Activated CD4-positive, alpha-beta T cell treated with anti-CD3 and anti-CD28 coated beads for 36 hours (primary cell): ENCODE results near the gene MBOAT2. TPM values are rescaled to one million over a fixed set of nuclear protein-coding genes. Genes with fewer than 3 reads are reported as not detected.

Source experiments
- ATAC-seq: fragments of 200-7000 bp; cut with Tn5 transposase; one replicate; pipeline ENCODE4 v1.10.0; 2021; ENCODE audit warnings: mild to moderate bottlenecking, moderate library complexity
- CTCF ChIA-PET: fragments of 350-600 bp; sonication (Branson Sonifier 250); formaldehyde crosslinking; loops from one replicate; lab custom pipeline; 2021; ENCODE audit warnings: antibody characterized with exemption; lab: Charles Lee
- POLR2A ChIA-PET: fragments of 350-600 bp; sonication (Branson Sonifier 250); formaldehyde crosslinking; loops from one replicate; lab custom pipeline; 2021; ENCODE audit warnings: antibody characterized with exemption, inconsistent platforms; lab: Charles Lee
- DNase-seq: peaks from one replicate; pipeline ENCODE4 v3.0.0-alpha.2; 2020
- H3K27ac Mint-ChIP-seq: one replicate; pipeline ENCODE4 v1.8.0; 2021; ENCODE audit warnings: mixed read lengths
- H3K27me3 Mint-ChIP-seq: one replicate; pipeline ENCODE4 v1.8.0; 2021; ENCODE audit warnings: mixed read lengths
- H3K36me3 Mint-ChIP-seq: one replicate; pipeline ENCODE4 v1.8.0; 2021; ENCODE audit warnings: low read depth, mixed read lengths
- H3K4me1 Mint-ChIP-seq: one replicate; pipeline ENCODE4 v1.8.0; 2021; ENCODE audit warnings: mixed read lengths
- H3K4me3 Mint-ChIP-seq: one replicate; pipeline ENCODE4 v1.8.0; 2021; ENCODE audit warnings: mild to moderate bottlenecking, moderate library complexity, mixed read lengths
- H3K9me3 Mint-ChIP-seq: one replicate; pipeline ENCODE4 v1.8.0; 2021; ENCODE audit warnings: low read depth, mixed read lengths
- intact Hi-C, 2 experiments: fragments of 100-400 bp; cut with DNase I in 1 of 2; cut with micrococcal nuclease in 1 of 2; formaldehyde crosslinking; loops; one replicate each; pipeline versions ENCODE4 v1.14.2 to v1.15.1; 2022 to 2024; cut with DNase I, micrococcal nuclease
- total RNA-seq, 2 experiments: library from RNA; stranded (reverse); gene quantifications; one replicate each; pipeline ENCODE4 v1.2.3, GENCODE V29; 2021

Gene MBOAT2
- total RNA-seq, 2 experiments from 2014 or later: 4.7 to 6.9 TPM

- DNase-seq: no peak
- no peak overlapping the region for H3K27ac Mint-ChIP-seq
- no peak for ATAC-seq
- peaks cover 6% of the 10 kb centered on the region for H3K27me3 Mint-ChIP-seq
- H3K4me3 Mint-ChIP-seq: no peak overlapping the region
- intact Hi-C loops: loop anchor here in 1 of 2 experiments (5.0 to 10.0 kb wide), 4 partner anchors 318 to 842 kb away; partner anchors contain the start of genes ID2, TAF1B and YWHAQ
- H3K36me3 Mint-ChIP-seq: peaks cover 2% of the 10 kb centered on the region
- H3K4me1 Mint-ChIP-seq: peaks cover 11% of the 10 kb centered on the region
- H3K9me3 Mint-ChIP-seq: no peaks in the 10 kb centered on the region
- ChIA-PET POLR2A (no interaction called here), CTCF (no interaction called here)
Measured at GRCh38 chr2:9000442-9000841, 3.0 kb downstream of the MBOAT2 start.

DNA sequence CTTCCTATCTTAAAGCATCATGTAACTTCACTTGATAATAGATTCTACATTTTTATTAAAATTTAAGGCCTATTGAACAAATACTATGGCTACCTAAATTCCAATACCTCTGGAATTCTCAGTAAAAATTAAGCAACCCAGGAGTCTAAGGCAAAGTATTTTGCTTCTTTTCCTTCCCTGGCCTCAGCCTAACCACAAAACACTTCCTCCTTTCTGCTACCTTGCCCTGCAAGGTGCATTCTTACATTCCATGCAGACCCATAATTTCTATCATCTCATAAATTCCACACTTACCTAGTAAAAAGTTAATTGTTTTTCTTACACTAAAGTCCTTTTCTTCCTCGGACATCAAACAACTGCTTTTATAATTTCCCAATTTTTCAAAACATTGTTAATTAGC lies 3.7 kb downstream of the MBOAT2 start:
- CTCF ChIA-PET: no interaction called here
- peaks cover 2% of the 10 kb centered on the region for H3K36me3 Mint-ChIP-seq
- H3K4me1 Mint-ChIP-seq: peaks cover 11% of the 10 kb centered on the region
- H3K9me3 Mint-ChIP-seq: no peaks in the 10 kb centered on the region
- POLR2A ChIA-PET: no interaction called here
- DNase-seq (no peak), ATAC-seq (no peak)
- H3K4me3 Mint-ChIP-seq: no peak overlapping the region
- H3K27ac Mint-ChIP-seq: no peak overlapping the region
- intact Hi-C loops: loop anchor here in 1 of 2 experiments (5.0 to 10.0 kb wide), 4 partner anchors 317 to 843 kb away; partner anchors contain the start of genes ID2, TAF1B and YWHAQ
- H3K27me3 Mint-ChIP-seq: peaks cover 6% of the 10 kb centered on the region

- Mint-ChIP-seq H3K27me3 (peaks cover 6% of the 10 kb centered on the region), H3K36me3 (no peaks in the 10 kb centered on the region), H3K4me3 (no peak overlapping the region), H3K9me3 (no peaks in the 10 kb centered on the region), H3K4me1 (peaks cover 8% of the 10 kb centered on the region), H3K27ac (no peak overlapping the region)
- ChIA-PET CTCF (no interaction called here), POLR2A (no interaction called here)
- no peak for ATAC-seq
- DNase-seq: no peak
- intact Hi-C loops: no loop called here
Measured at GRCh38 chr2:8999102-8999446, 4.4 kb downstream of the MBOAT2 start.

- intact Hi-C loops: no loop called here
- Mint-ChIP-seq H3K4me3 (no peak overlapping the region), H3K27me3 (peaks cover 6% of the 10 kb centered on the region), H3K36me3 (no peaks in the 10 kb centered on the region), H3K27ac (no peak overlapping the region), H3K9me3 (no peaks in the 10 kb centered on the region), H3K4me1 (peaks cover 8% of the 10 kb centered on the region)
- DNase-seq (no peak), ATAC-seq (no peak)
- POLR2A ChIA-PET: no interaction called here
- CTCF ChIA-PET: no interaction called here
Measured at GRCh38 chr2:8998418-8999101, 4.9 kb downstream of the MBOAT2 start.

DNA sequence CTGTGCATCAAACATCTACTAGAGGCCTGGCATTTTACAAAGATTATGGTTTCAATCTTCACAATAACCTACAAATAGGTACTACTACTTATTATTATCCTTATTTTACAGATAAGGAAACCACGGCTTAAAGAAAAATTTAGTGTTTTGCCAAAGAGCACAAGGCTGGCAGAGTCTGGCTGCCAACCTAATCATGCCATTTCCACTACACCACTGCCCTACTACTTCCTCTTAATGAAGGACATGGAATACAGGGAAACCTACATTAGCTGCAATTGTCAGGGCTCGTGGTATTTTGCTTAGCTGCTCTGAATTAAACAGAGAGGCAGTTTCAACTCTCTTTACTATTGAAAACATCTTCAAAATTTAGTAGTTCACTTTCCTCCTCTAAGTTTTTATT lies 5.9 kb downstream of the MBOAT2 start:
- DNase-seq: no peak
- Mint-ChIP-seq H3K9me3 (no peaks in the 10 kb centered on the region), H3K36me3 (no peaks in the 10 kb centered on the region), H3K4me3 (no peak overlapping the region), H3K4me1 (peaks cover 5% of the 10 kb centered on the region), H3K27ac (no peak overlapping the region), H3K27me3 (peaks cover 7% of the 10 kb centered on the region)
- ChIA-PET POLR2A (no interaction called here), CTCF (interaction anchor here (0.7 kb wide), 1 partner anchor 84 kb away, joined by 3 read pairs; no protein-coding TSS in a partner anchor)
- no peak for ATAC-seq
- intact Hi-C loops: no loop called here

- H3K4me3 Mint-ChIP-seq: no peak overlapping the region
- H3K9me3 Mint-ChIP-seq: no peaks in the 10 kb centered on the region
- DNase-seq (no peak), ATAC-seq (no peak)
- H3K36me3 Mint-ChIP-seq: no peaks in the 10 kb centered on the region
- H3K4me1 Mint-ChIP-seq: peaks cover 3% of the 10 kb centered on the region
- H3K27me3 Mint-ChIP-seq: peaks cover 5% of the 10 kb centered on the region
- H3K27ac Mint-ChIP-seq: no peak overlapping the region
- intact Hi-C loops: no loop called here
- ChIA-PET CTCF (interaction anchor here (0.7 kb wide), 1 partner anchor 85 kb away, joined by 3 read pairs; no protein-coding TSS in a partner anchor), POLR2A (interaction anchor here (0.6 kb wide), 1 partner anchor 51 kb away, joined by 3 read pairs; no protein-coding TSS in a partner anchor)
Measured at GRCh38 chr2:8997108-8997507, 6.4 kb downstream of the MBOAT2 start.

DNA sequence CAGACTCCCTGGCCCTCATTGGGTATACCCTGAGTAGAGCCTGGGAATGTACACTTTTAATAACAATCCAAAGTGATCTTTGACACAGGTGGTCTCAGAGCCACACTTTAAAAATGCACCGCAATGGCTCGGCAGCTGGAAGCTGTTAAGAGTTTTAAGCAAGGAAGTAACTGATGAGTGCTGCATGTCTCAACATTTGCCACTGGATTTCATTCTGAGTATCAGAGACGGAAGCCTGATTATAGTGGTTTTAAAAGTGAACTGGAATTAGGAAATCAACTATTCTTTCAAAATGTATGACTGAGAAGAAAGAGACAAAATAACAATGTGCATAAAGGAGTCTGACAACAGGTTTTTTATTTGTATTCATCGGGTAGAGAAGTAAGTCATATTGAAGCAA lies 7.5 kb downstream of the MBOAT2 start:
- no peak for DNase-seq
- intact Hi-C loops: no loop called here
- Mint-ChIP-seq H3K27ac (no peak overlapping the region), H3K36me3 (no peaks in the 10 kb centered on the region), H3K9me3 (no peaks in the 10 kb centered on the region), H3K27me3 (peaks cover 5% of the 10 kb centered on the region), H3K4me1 (peaks cover 3% of the 10 kb centered on the region), H3K4me3 (no peak overlapping the region)
- CTCF ChIA-PET: no interaction called here
- POLR2A ChIA-PET: no interaction called here
- no peak for ATAC-seq

DNA sequence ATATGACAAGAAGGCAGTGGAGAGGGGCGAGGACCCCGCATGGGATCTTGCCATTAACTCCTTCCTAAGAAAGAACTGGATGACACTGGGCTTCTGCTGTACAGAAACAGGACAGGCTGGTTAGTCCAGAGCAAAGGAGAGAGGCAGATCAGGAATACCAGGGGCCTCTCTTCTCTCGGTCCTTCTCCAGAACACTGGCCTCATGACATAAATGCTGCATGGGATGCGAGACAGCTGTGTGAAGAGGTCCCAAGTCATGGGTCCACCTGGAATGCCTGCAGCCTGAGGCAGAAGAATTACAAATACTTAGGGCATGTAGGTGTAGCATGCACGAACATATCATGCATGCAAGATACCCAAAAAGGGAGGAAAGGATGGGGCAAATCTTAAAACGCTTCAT lies 9.1 kb downstream of the MBOAT2 start:
- no peak overlapping the region for H3K4me3 Mint-ChIP-seq
- peaks cover 5% of the 10 kb centered on the region for H3K27me3 Mint-ChIP-seq
- ChIA-PET CTCF (no interaction called here), POLR2A (no interaction called here)
- H3K9me3 Mint-ChIP-seq: no peaks in the 10 kb centered on the region
- H3K4me1 Mint-ChIP-seq: no peaks in the 10 kb centered on the region
- H3K27ac Mint-ChIP-seq: no peak overlapping the region
- no peaks in the 10 kb centered on the region for H3K36me3 Mint-ChIP-seq
- DNase-seq: no peak
- no peak for ATAC-seq
- intact Hi-C loops: no loop called here

GRCh38 chr2:8993902-8994278 lies 9.6 kb downstream of the MBOAT2 start:
- intact Hi-C loops: no loop called here
- Mint-ChIP-seq H3K36me3 (no peaks in the 10 kb centered on the region), H3K9me3 (no peaks in the 10 kb centered on the region), H3K27me3 (peaks cover 5% of the 10 kb centered on the region), H3K4me3 (no peak overlapping the region), H3K27ac (no peak overlapping the region), H3K4me1 (no peaks in the 10 kb centered on the region)
- ChIA-PET POLR2A (no interaction called here), CTCF (no interaction called here)
- ATAC-seq (no peak), DNase-seq (no peak)

GRCh38 chr2:8993196-8993901 lies 10.1 kb downstream of the MBOAT2 start:
- Mint-ChIP-seq H3K27me3 (peaks cover 5% of the 10 kb centered on the region), H3K4me1 (no peaks in the 10 kb centered on the region), H3K36me3 (no peaks in the 10 kb centered on the region), H3K27ac (no peak overlapping the region), H3K4me3 (no peak overlapping the region), H3K9me3 (no peaks in the 10 kb centered on the region)
- DNase-seq (no peak), ATAC-seq (no peak)
- intact Hi-C loops: no loop called here
- ChIA-PET POLR2A (no interaction called here), CTCF (no interaction called here)

- intact Hi-C loops: no loop called here
- Mint-ChIP-seq H3K4me1 (no peaks in the 10 kb centered on the region), H3K4me3 (no peak overlapping the region), H3K36me3 (no peaks in the 10 kb centered on the region), H3K27ac (no peak overlapping the region), H3K9me3 (no peaks in the 10 kb centered on the region), H3K27me3 (peaks cover 5% of the 10 kb centered on the region)
- ATAC-seq: no peak
- DNase-seq: no peak
- POLR2A ChIA-PET: no interaction called here
- CTCF ChIA-PET: interaction anchor here (0.8 kb wide), 1 partner anchor 50 kb away, joined by 3 read pairs; no protein-coding TSS in a partner anchor
Measured at GRCh38 chr2:8992643-8993042, 10.8 kb downstream of the MBOAT2 start.

DNA sequence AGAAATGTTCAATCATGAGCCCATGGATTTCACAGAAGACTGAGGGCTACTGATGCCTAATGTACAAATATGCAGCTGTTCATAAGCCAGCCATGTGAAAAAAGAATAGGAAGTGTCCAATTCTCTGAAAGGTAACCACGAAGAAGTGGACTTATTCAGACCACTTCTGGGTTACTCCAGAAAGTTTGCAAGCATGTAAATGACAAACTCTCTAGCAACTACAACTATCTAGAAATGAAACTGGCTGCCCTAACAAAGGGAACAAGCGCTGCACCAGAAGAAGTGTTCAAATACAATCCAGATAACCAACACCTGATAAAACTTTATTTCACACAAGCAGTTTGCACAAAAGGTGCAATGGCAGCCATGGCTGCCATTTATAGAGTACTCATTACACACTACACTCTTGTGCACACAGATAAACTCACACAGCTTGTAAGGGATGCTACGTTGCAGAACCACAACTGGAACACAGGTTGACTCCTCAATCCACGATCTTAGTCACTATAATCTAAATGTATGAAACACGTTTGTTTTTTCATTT lies 13.9 kb downstream of the MBOAT2 start:
- H3K27me3 Mint-ChIP-seq: peaks cover 5% of the 10 kb centered on the region
- DNase-seq (no peak), ATAC-seq (no peak)
- no peaks in the 10 kb centered on the region for H3K36me3 Mint-ChIP-seq
- H3K9me3 Mint-ChIP-seq: no peaks in the 10 kb centered on the region
- POLR2A ChIA-PET: no interaction called here
- no peaks in the 10 kb centered on the region for H3K4me1 Mint-ChIP-seq
- intact Hi-C loops: loop anchor here in 1 of 2 experiments (5.0 kb wide), 1 partner anchor 117 kb away; no protein-coding TSS in a partner anchor
- CTCF ChIA-PET: no interaction called here
- no peak overlapping the region for H3K4me3 Mint-ChIP-seq
- H3K27ac Mint-ChIP-seq: no peak overlapping the region
